Skeletal muscle satellite cell (primary cell): ENCODE data around the gene PCBD1.

Source experiments
- H3K27me3 ChIP-seq: 2 replicates; pipeline ENCODE4 v1.7.0; 2013; ENCODE audit warnings: low read length; ENCODE audit not compliant: control insufficient read depth, insufficient read depth
- H3K36me3 ChIP-seq: 2 replicates; pipeline ENCODE4 v1.7.0; 2013; ENCODE audit warnings: mild to moderate bottlenecking, control low read depth, low read length; ENCODE audit not compliant: insufficient read depth
- H3K4me1 ChIP-seq: 2 replicates; pipeline ENCODE4 v1.7.0; 2013; ENCODE audit warnings: low read length; ENCODE audit not compliant: control insufficient read depth, insufficient read depth
- H3K4me2 ChIP-seq: 2 replicates; pipeline ENCODE4 v1.7.0; 2013; ENCODE audit warnings: mild to moderate bottlenecking, low read length
- H3K4me3 ChIP-seq: 2 replicates; pipeline ENCODE4 v1.7.0; 2013; ENCODE audit warnings: low read length
- H3K9ac ChIP-seq: 2 replicates; pipeline ENCODE4 v1.7.0; 2013; ENCODE audit warnings: mild to moderate bottlenecking, low read depth, low read length, moderate library complexity
- H3K9me3 ChIP-seq: replicated peaks from 2 replicates; pipeline ENCODE4 v1.7.0; 2013; ENCODE audit warnings: mild to moderate bottlenecking, control low read depth, low read length

PCBD1 gene

GRCh38 chr10:70837660-70838059 lies 50.7 kb downstream of the PCBD1 start:
- Histone ChIP-seq H3K4me2 (no peak overlapping the region), H3K27me3 (no peaks in the 10 kb centered on the region), H3K9ac (no peak overlapping the region), H3K36me3 (peaks cover 9% of the 10 kb centered on the region), H3K4me1 (peaks cover 42% of the 10 kb centered on the region), H3K9me3 (no peaks in the 10 kb centered on the region), H3K4me3 (no peak overlapping the region)

DNA sequence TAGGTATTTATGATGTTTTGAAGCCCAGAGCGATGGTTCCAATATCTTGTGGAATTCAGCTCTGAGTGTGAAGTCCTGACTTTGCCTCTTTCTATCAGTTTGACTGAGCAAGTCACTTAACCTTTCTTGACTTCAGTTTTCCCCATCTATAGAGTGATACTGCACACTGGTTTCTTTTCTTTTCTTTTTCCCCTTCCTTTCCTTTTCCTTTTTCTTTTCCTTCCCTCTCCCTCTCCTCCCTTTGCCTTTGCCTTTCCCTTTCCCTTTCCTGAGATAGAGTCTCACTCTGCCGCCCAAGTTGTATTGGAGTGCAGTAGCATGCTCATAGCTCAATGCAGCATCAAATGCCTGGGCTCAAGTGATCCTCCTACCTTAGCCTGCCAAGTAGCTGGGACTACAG lies 52.0 kb downstream of the PCBD1 start:
- peaks cover 9% of the 10 kb centered on the region for H3K36me3 ChIP-seq
- H3K9ac ChIP-seq: no peak overlapping the region
- no peaks in the 10 kb centered on the region for H3K27me3 ChIP-seq
- no peaks in the 10 kb centered on the region for H3K9me3 ChIP-seq
- peaks cover 55% of the 10 kb centered on the region for H3K4me1 ChIP-seq
- H3K4me3 ChIP-seq: no peak overlapping the region
- H3K4me2 ChIP-seq: peak overlapping the region; percentile 65

DNA sequence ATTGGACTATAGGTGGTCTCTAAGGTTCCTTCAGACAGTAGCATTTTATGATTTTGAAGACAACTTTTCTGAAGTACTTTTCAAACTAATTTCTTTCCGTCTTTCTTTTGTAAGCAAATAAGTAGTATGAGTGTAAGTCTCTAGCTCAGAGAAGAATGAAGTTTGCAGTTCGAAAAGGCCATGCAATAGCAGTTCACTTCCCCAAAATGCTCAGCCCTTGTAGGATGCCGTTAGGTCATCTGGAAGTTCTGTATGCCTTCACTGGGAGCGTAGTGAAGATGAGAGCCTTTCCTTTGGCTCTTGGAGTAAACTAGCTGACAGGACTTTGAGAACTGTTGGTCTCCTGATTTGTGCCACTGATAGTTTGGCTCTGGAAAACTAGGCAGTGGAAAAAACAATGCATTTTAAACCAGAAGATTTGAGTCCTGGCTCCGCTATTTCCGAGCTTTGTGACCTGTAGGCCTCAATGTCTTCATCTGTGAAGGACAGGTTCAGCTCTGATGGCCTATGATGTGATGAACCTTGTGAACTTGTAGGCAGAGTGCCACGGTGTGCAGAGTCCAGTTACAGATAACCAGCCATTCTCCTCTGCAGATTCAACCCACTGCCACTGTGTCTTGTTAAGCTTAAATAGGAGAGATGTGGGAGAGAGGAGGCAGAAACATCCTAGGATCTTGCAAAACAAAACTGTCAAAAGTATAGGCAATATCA lies 53.8 kb downstream of the PCBD1 start:
- no peaks in the 10 kb centered on the region for H3K27me3 ChIP-seq
- H3K9me3 ChIP-seq: no peaks in the 10 kb centered on the region
- H3K4me2 ChIP-seq: peak overlapping the region; percentile 73
- no peak overlapping the region for H3K4me3 ChIP-seq
- peaks cover 60% of the 10 kb centered on the region for H3K4me1 ChIP-seq
- peaks cover 9% of the 10 kb centered on the region for H3K36me3 ChIP-seq
- H3K9ac ChIP-seq: no peak overlapping the region

DNA sequence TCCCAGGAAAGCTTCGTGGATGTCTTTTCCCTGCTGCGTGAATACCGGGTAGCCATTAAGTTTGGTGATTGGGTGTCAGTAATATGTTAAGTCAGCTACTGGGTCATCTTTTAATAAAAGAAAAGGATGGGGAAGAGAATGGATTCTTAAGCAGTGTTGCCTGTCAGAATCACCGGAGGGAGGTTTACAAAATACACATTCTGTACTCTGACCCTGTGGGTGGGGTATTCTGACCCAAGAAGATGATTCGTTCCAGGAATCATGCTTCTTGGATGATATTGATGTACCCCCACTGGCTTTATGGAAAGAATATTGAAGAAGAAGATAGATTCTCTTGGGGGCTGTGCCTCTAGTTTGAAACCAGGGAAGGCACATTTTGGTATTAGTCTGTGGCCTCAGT lies 54.3 kb downstream of the PCBD1 start:
- Histone ChIP-seq H3K9ac (peak overlapping the region; percentile 74), H3K36me3 (peaks cover 9% of the 10 kb centered on the region), H3K4me2 (peak overlapping the region; percentile 73), H3K4me1 (peaks cover 60% of the 10 kb centered on the region), H3K27me3 (no peaks in the 10 kb centered on the region), H3K9me3 (no peaks in the 10 kb centered on the region), H3K4me3 (no peak overlapping the region)

DNA sequence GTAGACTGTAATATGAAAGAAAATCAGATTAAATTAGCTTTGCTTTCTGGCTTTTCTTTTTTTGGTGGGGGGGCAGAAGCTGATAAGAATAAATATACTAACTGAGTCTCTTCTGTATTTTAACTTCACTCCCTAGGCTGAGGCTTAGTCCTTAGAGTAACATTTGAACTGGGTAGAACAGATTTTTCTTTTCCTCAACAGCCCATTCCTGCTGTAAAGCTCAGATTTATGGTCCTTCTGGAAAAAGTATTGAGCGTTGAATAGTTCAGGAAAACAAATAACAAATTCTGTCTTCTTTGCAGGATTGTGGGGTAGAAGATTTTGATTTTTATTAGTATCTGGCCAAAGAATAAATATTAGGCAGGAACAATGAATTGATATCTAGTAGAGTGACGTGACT lies 54.8 kb downstream of the PCBD1 start:
- H3K4me3 ChIP-seq: no peak overlapping the region
- peak overlapping the region; percentile 74 for H3K9ac ChIP-seq
- no peaks in the 10 kb centered on the region for H3K27me3 ChIP-seq
- peak overlapping the region; percentile 73 for H3K4me2 ChIP-seq
- H3K4me1 ChIP-seq: peaks cover 60% of the 10 kb centered on the region
- H3K36me3 ChIP-seq: peaks cover 9% of the 10 kb centered on the region
- H3K9me3 ChIP-seq: no peaks in the 10 kb centered on the region
